GM19328 (cell line): Measurements from ENCODE around the gene SIM2.
"Not testable (repeated sequence)": the region's sequence is repeated elsewhere in the genome, so short reads cannot be mapped to it uniquely, and the experiment has no call there.

Source experiments
- ATAC-seq: cut with Tn5 transposase; IDR thresholded peaks from one replicate; pipeline ENCODE4 v1.9.1; 2021; ENCODE audit warnings: mild to moderate bottlenecking, moderate library complexity; ENCODE audit not compliant: unreplicated experiment

Gene SIM2

GRCh38 chr21:36698981-36699545 is at the start of gene SIM2:
Gene SIM2, plus strand, starts transcription at chr21:36699115. Its CDS starts 632 bp downstream, at chr21:36699747.
- no peak for ATAC-seq

GRCh38 chr21:36654324-36654723 is 44.6 kb upstream of the SIM2 start:
- no peak for ATAC-seq

- ATAC-seq, result no peak
Measured at GRCh38 chr21:36654796-36655325, 44.1 kb upstream of the SIM2 start.

- ATAC-seq, result no peak
Measured at GRCh38 chr21:36656138-36656537, 42.8 kb upstream of the SIM2 start.

- not testable (repeated sequence) for ATAC-seq
Measured at GRCh38 chr21:36657290-36657689, 41.6 kb upstream of the SIM2 start.

- no peak for ATAC-seq
Measured at GRCh38 chr21:36657999-36658398, 40.9 kb upstream of the SIM2 start.

- no peak for ATAC-seq
Measured at GRCh38 chr21:36658926-36659325, 40.0 kb upstream of the SIM2 start.

GRCh38 chr21:36661511-36662309 is 37.2 kb upstream of the SIM2 start:
- no peak for ATAC-seq

GRCh38 chr21:36663033-36663855 is 35.7 kb upstream of the SIM2 start:
- no peak for ATAC-seq

GRCh38 chr21:36664662-36664990 is 34.3 kb upstream of the SIM2 start:
- ATAC-seq, result no peak

- ATAC-seq, result no peak
Measured at GRCh38 chr21:36665806-36666205, 33.1 kb upstream of the SIM2 start.

- no peak for ATAC-seq
Measured at GRCh38 chr21:36668713-36669112, 30.2 kb upstream of the SIM2 start.

- no peak for ATAC-seq
Measured at GRCh38 chr21:36671836-36672235, 27.1 kb upstream of the SIM2 start.

- not testable (repeated sequence) for ATAC-seq
Measured at GRCh38 chr21:36672296-36672695, 26.6 kb upstream of the SIM2 start.

GRCh38 chr21:36672737-36673136 is 26.2 kb upstream of the SIM2 start:
- no peak for ATAC-seq

- no peak for ATAC-seq
Measured at GRCh38 chr21:36676039-36676950, 22.6 kb upstream of the SIM2 start.

GRCh38 chr21:36677443-36677842 is 21.5 kb upstream of the SIM2 start:
- no peak for ATAC-seq

GRCh38 chr21:36678538-36678937 is 20.4 kb upstream of the SIM2 start:
- no peak for ATAC-seq

GRCh38 chr21:36681117-36681631 is 17.7 kb upstream of the SIM2 start:
- ATAC-seq, result no peak

- no peak for ATAC-seq
Measured at GRCh38 chr21:36684957-36685714, 13.8 kb upstream of the SIM2 start.
